Testis (tissue), 2 donors: Measurements from ENCODE around the gene MEGF10.

Source experiments
- CTCF ChIP-seq, 3 experiments: fragments of 450-650 bp in 2 of 3; fragments of 200-600 bp in 1 of 3; sonication (generic) in 1 of 3; IDR thresholded peaks; one replicate each; pipeline ENCODE4 v1.5.1; 2016 to 2019; ENCODE audit warnings: antibody characterized with exemption in 3 of 3, mild to moderate bottlenecking in 2 of 3, moderate library complexity in 1 of 3
- POLR2A ChIP-seq: fragments of 450-650 bp; IDR thresholded peaks from one replicate; pipeline ENCODE4 v1.6.1; 2017; ENCODE audit warnings: antibody characterized with exemption, mild to moderate bottlenecking, moderate library complexity

- no peak for TF ChIP-seq CTCF (IDR thresholded peaks at IDR 0.05)
- no peak for TF ChIP-seq POLR2A
These were observed 14.9 kb downstream of the MEGF10 start for GRCh38 chr5:127305493-127305892.
